ENCODE data around the gene FRMD5.

FRMD5 gene

GRCh38 chr15:43941555-43941954, 253.5 kb downstream of the FRMD5 start:
- in situ Hi-C loops (cut with MboI; ENCODE audit: low sequenced_read_pairs, unreplicated experiment), result no loop called here
- peak; percentile 43 for DNase-seq (ENCODE audit: low spot score)
- TF ChIP-seq, protein P1, sequence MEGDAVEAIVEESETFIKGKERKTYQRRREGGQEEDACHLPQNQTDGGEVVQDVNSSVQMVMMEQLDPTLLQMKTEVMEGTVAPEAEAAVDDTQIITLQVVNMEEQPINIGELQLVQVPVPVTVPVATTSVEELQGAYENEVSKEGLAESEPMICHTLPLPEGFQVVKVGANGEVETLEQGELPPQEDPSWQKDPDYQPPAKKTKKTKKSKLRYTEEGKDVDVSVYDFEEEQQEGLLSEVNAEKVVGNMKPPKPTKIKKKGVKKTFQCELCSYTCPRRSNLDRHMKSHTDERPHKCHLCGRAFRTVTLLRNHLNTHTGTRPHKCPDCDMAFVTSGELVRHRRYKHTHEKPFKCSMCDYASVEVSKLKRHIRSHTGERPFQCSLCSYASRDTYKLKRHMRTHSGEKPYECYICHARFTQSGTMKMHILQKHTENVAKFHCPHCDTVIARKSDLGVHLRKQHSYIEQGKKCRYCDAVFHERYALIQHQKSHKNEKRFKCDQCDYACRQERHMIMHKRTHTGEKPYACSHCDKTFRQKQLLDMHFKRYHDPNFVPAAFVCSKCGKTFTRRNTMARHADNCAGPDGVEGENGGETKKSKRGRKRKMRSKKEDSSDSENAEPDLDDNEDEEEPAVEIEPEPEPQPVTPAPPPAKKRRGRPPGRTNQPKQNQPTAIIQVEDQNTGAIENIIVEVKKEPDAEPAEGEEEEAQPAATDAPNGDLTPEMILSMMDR (IDR thresholded peaks at IDR 0.05; ENCODE audit: borderline replicate concordance, control extremely low read depth, extremely low read depth, insufficient read depth, missing control alignments), result no peak

DNA sequence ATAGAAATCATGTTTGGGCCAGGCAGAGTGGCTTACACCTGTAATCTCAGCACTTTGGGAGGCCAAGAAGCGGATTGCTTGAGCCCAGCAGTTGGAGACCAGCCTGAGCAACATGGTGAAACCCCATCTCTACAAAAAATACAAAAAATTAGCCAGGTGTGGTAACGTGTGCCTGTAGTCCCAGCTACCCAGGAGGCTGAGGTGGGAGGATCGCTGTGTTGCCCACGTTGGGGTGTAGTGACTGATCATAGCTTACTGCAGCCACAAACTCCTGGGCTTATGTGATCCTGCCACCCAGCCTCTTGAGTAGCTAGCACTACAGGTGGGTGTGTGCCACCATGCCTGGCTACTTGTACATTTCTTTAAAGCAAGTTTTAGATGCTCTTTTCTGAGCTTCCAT, 254.0 kb downstream of the FRMD5 start:
- no peak for DNase-seq (ENCODE audit: low spot score)
- in situ Hi-C loops (cut with MboI; ENCODE audit: low sequenced_read_pairs, unreplicated experiment), result no loop called here
- TF ChIP-seq, protein P1 (IDR thresholded peaks at IDR 0.05; ENCODE audit: borderline replicate concordance, control extremely low read depth, extremely low read depth, insufficient read depth, missing control alignments), result no peak

DNA sequence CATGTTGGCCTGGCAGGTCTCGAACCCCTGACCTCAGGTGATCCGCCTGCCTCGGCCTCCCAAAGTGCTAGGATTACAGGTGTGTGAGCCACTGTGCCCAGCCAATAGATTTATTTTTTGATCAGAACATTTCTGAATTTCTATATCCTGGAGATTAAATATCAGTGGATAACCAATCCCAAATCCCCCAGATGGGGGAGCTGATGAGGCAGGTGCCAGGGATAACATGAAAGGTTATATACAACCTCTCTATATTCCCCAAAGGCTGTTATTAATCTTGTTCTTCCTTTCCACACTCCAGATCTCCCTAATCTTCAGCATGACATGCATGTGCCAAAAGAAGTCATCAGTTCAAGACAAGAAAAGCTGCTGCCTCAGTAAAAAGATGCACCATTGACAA, 256.0 kb downstream of the FRMD5 start:
- DNase-seq (ENCODE audit: low spot score), result peak; percentile 47
- in situ Hi-C loops (cut with MboI; ENCODE audit: low sequenced_read_pairs, unreplicated experiment), result no loop called here
- TF ChIP-seq, protein P1 (IDR thresholded peaks at IDR 0.05; ENCODE audit: borderline replicate concordance, control extremely low read depth, extremely low read depth, insufficient read depth, missing control alignments), result no peak

- TF ChIP-seq, protein P1 (IDR thresholded peaks at IDR 0.05; ENCODE audit: borderline replicate concordance, control extremely low read depth, extremely low read depth, insufficient read depth, missing control alignments), result no peak
- in situ Hi-C loops (cut with MboI; ENCODE audit: low sequenced_read_pairs, unreplicated experiment), result no loop called here
- DNase-seq (ENCODE audit: low spot score), result no peak
These were observed 260.6 kb downstream of the FRMD5 start for GRCh38 chr15:43934480-43934879.

GRCh38 chr15:43932907-43933306, 262.2 kb downstream of the FRMD5 start:
- no peak for DNase-seq (ENCODE audit: low spot score)
- TF ChIP-seq, protein P1 (IDR thresholded peaks at IDR 0.05; ENCODE audit: borderline replicate concordance, control extremely low read depth, extremely low read depth, insufficient read depth, missing control alignments), result no peak
- in situ Hi-C loops (cut with MboI; ENCODE audit: low sequenced_read_pairs, unreplicated experiment), result no loop called here

DNA sequence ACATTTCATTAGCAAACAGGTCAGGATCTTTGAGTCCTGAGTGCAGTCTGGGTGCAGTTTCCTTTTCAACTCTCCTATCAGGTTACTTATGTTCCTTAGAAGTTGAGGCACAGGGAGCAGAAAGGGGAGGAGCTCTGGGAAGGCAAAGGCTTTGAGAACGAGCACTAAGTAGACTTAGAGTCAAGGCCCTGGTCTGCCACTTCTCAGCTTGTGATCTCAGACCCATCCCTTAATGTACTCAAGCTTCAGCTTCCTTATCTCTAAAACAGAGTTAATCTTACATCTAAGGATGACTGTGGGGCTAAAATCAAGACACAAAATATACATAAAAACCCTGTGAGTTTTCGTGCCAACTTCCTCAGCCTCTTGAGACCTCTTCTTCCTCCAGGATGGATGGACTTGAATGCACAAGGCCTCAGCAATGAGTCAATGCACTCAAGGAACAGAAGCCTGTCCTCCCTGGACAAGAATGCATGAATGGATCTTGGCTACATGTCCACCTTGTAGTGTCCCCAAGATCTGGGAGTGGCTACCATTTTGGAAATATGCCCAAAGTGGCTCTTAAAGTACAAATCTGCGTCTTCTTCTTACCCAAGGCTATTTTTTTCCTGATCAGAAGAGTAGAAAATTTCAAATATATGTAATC, 263.2 kb downstream of the FRMD5 start:
- no peak for DNase-seq (ENCODE audit: low spot score)
- TF ChIP-seq, protein P1 (IDR thresholded peaks at IDR 0.05; ENCODE audit: borderline replicate concordance, control extremely low read depth, extremely low read depth, insufficient read depth, missing control alignments), result no peak
- in situ Hi-C loops (cut with MboI; ENCODE audit: low sequenced_read_pairs, unreplicated experiment), result no loop called here

Data from GM13976 (cell line).